GM12873 (cell line): ENCODE measurements around the gene P2RY8.

Experiments used
- TF ChIP-seq, protein P1 (sequence below): IDR thresholded peaks from 2 replicates; pipeline ENCODE4 v1.5.1; 2012; ENCODE audit warnings: low read depth, mild to moderate bottlenecking, moderate library complexity, low read length, control low read depth; ENCODE audit not compliant: insufficient read depth; ENCODE audit errors: missing control alignments

The P2RY8 gene

GRCh38 chrX:1534301-1535168, 2.5 kb downstream of the P2RY8 start:
- TF ChIP-seq, protein P1, sequence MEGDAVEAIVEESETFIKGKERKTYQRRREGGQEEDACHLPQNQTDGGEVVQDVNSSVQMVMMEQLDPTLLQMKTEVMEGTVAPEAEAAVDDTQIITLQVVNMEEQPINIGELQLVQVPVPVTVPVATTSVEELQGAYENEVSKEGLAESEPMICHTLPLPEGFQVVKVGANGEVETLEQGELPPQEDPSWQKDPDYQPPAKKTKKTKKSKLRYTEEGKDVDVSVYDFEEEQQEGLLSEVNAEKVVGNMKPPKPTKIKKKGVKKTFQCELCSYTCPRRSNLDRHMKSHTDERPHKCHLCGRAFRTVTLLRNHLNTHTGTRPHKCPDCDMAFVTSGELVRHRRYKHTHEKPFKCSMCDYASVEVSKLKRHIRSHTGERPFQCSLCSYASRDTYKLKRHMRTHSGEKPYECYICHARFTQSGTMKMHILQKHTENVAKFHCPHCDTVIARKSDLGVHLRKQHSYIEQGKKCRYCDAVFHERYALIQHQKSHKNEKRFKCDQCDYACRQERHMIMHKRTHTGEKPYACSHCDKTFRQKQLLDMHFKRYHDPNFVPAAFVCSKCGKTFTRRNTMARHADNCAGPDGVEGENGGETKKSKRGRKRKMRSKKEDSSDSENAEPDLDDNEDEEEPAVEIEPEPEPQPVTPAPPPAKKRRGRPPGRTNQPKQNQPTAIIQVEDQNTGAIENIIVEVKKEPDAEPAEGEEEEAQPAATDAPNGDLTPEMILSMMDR, result no peak

- TF ChIP-seq, protein P1, result no peak
These were observed 3.9 kb downstream of the P2RY8 start for GRCh38 chrX:1533058-1533457.

DNA sequence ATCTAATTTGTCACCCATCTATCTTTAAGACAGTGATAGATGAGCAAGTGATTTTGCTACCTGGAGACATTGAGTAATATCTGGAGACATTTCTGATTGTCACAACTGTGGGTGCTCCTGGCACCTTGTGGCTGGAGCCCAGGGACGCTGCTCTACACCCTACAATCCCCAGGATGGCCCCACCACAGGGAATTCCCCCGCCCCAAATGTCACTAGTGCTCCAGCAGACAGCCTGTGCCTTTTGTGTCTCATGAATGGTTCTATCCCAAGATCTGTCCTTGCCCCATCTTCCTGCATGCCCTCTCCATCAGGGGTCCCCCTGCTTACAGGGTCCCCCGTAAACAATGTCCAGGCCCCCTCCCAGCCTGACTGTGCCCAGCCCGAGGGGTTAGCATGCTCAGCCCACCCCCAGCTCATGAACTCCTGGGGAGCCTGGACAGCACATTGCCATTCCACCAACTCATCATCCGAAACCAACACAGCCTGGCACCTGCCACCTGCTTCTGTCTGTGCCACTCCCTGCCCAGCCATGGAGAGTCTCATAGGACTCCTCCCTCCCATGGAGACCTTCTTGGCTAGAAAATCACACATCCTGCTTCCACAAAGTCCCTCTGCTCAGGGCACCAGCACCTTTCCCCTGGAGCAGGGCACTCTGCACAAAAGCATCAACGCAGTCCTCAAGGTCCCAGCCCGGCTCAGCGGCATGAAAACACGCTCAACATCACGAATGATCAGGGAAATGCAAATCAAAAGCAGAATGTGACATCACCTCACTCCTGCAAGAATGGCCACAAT, 5.7 kb downstream of the P2RY8 start:
- TF ChIP-seq, protein P1, result no peak

DNA sequence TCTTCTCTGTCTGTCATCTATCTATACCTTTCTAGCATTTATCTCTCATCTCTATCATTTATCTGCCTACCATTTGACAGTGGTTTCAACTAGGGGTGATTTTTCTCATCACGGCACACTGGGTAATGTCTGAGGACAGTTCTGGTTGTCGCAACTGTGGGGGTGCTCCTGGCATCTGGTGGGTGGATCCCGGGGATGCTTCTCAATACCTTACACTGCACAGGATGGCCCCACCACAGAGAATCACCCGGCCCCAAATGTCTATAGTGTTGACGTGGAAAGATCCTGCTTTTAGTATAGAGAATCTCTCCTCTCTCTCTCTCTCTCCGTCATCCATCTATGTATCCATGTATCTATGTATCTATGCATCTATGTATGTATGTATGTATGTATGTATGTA, 7.2 kb downstream of the P2RY8 start:
- TF ChIP-seq, protein P1, result no peak

GRCh38 chrX:1529328-1529727, 7.7 kb downstream of the P2RY8 start:
- TF ChIP-seq, protein P1, result no peak

GRCh38 chrX:1528884-1529203, 8.1 kb downstream of the P2RY8 start:
- TF ChIP-seq, protein P1, result no peak

DNA sequence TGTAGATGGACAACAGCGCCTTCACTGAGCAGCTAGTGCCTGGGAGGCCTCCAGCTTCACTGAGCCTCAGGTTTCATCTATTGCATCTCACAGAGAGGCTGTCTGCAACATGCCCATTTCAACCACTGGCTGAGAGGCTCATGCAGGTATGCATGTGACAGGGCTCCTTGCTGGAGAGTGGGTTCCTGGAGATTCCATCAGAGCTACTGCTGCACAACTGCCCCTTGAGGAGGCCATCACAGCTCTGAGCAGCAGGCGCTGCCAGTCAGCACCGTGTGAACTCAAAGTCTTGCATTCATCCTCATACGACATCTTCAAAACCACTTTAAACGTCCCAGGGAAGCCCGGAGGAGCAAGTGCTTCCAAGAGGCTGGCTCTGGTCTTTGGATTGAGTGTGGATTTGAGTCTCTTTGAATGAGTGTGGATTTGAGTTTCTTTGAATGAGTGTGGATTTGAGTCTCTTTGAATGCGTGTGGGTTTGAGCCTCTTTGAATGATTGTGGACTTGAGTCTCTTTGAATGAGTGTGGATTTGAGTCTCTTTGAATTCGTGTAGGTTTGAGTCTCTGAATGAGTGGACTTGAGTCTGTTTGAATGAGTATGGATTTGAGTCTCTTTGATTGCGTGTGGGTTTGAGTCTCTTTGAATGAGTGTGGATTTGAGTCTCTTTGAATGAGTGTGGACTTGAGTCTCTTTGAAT, 8.7 kb downstream of the P2RY8 start:
- TF ChIP-seq, protein P1, result no peak
